ENCODE measurements around the gene EIF4G1.

GRCh38 chr3:184361532-184361931 lies 47.1 kb downstream of the EIF4G1 start, which contains the start of the genes CLCN2 and POLR2H:
- TF ChIP-seq POLR2A (IDR thresholded peaks at IDR 0.05) (peak; percentile 74), POLR2AphosphoS5 (IDR thresholded peaks at IDR 0.05) (no peak), CTCF (IDR thresholded peaks at IDR 0.05) (no peak), EP300 (IDR thresholded peaks at IDR 0.05) (no peak)

All from gastroesophageal sphincter (tissue), 3 donors.